GM21423 (cell line): Measurements from ENCODE around the gene FAM170B.
A peak's percentile ranks its signal among the peaks of the same experiment; 100 is the strongest.

Experiments
- ATAC-seq: cut with Tn5 transposase; IDR thresholded peaks from one replicate; pipeline ENCODE4 v1.9.1; 2021; ENCODE audit warnings: mild to moderate bottlenecking, moderate library complexity; ENCODE audit not compliant: unreplicated experiment

Gene FAM170B

DNA sequence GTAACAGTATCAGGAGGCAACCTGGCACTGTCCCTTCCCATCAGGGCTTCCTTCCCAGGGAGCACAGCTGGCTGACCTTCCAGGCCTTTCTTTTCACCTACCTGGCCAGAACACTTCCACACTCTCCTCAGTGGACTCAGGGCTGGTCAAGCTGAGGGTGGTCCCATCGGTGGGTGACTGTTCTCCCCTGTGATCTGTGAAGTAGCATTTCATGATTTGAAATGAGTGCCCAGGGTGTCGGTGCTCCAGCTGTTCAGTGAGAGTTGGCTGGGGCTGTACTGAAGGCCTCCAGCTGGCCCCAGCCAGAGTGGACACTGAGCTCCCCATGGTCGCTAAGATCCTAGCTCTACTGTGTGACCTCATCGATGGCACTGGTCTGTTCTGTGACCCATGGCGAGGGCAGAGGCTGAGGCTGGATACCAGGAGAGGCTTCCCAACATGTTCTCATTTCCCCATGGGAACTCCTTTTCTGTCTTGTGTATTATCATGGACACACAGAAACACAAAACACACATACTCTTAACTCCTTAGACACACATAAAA lies at the start of gene FAM170B:
TSS of gene FAM170B (minus strand) at position 316 of the 543 bp plus-strand sequence. CDS start at position 213, 103 bp downstream.
- ATAC-seq = no peak

DNA sequence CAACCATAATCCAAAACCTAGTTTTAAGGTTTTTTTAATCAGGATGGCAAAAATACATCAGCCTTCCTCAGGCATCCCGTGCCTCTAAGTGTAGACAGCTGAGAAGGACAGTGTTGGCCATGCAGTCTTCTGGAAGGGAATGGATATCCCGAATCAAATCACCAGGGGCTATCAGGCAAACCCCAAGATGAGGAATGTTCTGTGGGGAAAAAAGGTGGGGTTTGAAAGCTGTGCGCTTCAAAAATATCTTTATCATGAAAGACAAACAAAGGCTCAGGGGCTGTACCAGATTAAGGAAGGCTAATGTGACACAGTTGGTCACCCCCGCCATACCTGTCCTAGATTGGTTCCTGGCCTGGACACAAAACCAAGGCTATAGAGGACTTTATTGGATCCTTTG lies 49.0 kb upstream of the FAM170B start:
- no peak for ATAC-seq

DNA sequence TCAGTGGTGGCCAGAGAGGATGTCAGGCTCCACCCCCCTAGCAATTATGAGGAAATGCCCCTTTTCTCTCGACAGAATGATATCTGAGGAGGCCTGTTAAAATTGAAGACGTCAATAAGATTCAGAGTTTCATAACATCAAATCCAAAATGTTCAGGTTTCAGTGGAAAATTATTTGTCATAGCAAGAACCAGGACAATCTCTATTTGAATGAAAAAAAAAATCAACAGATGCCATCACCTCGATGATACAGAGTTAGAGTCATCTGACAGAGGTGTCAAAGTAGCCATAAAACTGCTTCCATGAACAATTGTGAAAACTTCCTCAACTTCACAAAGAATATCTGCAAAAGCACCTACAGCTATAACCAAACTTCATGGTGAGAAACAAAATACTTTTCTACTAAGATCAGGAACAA lies 46.6 kb upstream of the FAM170B start:
- ATAC-seq = no peak

- peak; percentile 22 for ATAC-seq
Observed at GRCh38 chr10:49179699-49180443, 46.0 kb upstream of the FAM170B start.

- ATAC-seq = no peak
Observed at GRCh38 chr10:49178489-49179471, 45.0 kb upstream of the FAM170B start.

GRCh38 chr10:49177391-49178355 lies 43.9 kb upstream of the FAM170B start:
- ATAC-seq = peak; percentile 71

DNA sequence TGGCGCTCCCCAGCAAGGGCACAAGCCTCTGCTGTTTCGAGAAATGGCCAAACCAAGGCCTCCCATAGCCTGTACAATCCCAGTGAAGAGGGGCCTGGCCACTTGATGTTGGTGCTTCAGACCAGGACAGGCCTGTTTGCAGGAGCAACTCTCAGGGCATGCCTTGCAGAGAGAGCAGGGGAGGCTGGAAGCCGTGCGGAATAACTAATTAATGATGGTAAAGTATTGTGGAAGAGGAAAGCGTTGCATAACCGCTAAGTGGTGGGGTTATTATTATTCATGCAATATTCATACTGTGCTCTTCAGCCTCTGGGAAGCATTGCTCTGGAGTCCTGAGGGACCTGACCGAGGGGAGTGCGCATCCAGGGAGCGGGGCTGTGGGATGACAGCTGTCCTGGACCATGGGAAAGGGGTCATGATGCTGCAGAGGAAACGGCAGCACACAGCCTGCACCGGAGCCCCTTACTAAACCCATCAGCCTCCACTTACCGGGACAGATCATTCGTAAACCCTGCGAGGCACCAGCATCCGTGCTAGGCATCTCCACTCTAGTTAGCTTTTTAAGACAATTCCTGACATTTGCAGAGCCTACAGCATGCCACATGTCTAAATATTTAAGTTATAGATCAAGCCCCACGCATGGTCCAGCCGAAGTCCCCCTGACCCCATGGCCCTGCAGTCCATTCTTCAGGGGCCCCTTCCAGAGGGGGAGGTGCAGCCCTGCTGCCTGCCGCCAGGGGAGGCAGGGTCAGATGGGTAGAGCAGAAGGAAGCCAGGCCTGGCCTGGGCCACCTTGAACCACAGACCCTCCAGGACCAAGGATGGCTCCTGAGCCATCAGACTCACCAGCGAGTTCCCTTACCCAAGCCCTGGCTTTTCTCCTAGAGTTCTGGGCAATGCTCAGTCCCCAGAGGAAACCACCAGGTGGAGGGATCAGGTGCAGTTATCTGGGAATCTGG lies 42.8 kb upstream of the FAM170B start:
- no peak for ATAC-seq

GRCh38 chr10:49175587-49176309 lies 41.9 kb upstream of the FAM170B start:
- ATAC-seq = no peak

GRCh38 chr10:49174926-49175500 lies 41.2 kb upstream of the FAM170B start:
- ATAC-seq = no peak

DNA sequence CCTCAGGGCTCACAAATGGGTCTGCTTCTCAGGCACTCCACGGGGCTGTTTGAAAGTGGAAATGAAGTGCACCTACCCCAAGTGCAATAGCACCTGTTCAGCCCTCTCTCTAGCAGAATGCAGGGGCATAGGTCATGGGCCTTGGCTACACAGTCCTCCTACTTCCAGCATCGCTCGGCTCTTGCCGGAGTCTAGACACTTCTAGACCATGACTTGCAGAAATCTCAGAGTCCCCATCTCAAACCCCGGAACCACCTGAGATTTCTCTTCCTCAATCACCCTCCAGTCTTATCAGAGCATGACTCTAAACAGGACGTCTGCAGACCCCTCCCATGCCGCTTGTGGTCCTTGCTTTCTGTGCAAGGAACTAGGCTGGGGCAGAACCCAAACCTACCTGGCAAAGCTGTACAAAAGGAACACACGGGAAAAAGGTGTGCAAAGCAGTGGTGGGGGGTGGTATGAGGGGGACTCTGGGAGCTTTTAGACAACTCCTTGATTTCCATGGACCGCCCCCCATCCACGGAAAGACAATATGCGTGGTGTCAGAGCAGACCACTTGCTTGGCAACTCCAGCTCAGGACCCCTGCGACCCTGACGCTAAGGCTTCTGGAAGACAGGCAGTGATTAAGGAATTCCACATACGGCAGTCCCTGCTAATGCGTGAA lies 40.6 kb upstream of the FAM170B start:
- no peak for ATAC-seq

GRCh38 chr10:49173853-49174252 lies 40.0 kb upstream of the FAM170B start:
- ATAC-seq = no peak

GRCh38 chr10:49173201-49173772 lies 39.5 kb upstream of the FAM170B start:
- no peak for ATAC-seq

GRCh38 chr10:49172777-49173132 lies 38.9 kb upstream of the FAM170B start:
- ATAC-seq = no peak

DNA sequence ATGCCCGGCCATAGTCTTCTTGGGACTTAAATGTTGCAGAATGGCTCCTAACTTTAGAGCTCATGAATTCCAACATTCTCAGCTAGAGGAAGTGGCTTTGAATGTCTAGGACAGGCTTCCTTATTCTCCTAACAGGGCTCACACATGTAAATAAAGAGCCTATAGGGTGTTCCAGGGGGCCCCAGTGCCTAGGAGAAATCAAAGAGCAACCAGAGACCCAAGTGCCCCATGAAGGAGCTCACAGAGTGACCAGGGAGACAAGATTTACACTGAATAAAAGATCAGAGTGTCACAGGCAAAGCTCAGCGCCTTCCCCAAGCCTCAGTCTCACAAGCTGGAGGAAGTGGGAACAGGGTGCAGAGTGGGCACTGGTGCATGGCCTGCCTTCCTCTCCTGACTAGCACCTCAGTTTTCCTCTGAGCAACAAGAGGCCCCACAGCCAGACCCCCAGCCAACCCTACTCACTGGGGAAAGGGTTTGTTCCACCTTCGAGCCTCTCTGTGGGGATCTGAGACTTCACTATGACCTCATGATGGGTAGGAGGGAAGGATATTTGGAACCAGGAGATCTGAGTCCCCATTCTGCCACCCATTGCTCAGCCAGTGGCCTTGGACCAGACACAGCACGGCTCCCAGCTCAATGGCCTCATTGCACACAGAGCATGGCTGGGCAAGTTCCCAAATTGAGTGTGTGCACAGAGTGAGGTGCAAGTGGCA lies 38.4 kb upstream of the FAM170B start:
- ATAC-seq = peak; percentile 43

GRCh38 chr10:49171326-49172060 lies 37.7 kb upstream of the FAM170B start:
- ATAC-seq = no peak
